NOMO-1 treated with dmso at 0.1 percent for 144 hours (cell line): ENCODE measurements around the gene INSL3.
"Not testable (repeated sequence)": the region's sequence is repeated elsewhere in the genome, so short reads cannot be mapped to it uniquely, and the experiment has no call there.

Source experiments
- DNase-seq: peaks from one replicate; lab custom pipeline; 2025; ENCODE audit not compliant: unreplicated experiment; lab: John Stamatoyannopoulos, UW

The INSL3 gene

DNA sequence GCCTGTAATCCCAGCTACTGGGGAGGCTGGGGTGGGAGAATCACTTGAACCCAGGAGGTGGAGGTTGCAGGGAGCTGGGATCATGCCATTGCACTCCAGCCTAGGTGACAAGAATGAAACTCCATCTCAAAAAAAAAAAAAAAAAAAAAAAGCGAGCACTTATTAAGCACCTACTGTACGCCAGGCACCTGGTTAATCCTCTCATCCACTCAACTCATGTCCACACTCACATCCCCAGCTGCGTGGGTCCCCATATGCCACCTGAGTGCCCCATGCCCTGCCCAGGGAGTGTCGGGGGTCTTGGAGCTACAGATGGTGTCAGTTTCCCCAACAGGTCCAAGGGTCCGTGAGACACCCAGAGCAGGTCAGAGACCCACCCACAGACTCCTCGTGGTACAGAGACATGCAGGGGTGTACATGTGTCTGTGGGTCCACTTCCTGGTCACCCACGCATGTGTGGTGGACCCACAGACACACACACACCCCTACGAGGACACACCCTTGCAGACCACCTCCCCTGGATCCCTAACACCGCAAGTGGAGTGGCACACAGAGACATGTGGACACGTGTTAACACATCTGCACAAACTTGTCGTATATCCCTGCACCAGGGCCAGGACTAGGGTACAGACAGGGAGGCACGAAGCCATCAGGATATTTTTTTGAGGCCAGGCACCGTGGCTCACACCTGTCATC lies 3.5 kb downstream of the INSL3 start:
- no peak for DNase-seq

DNA sequence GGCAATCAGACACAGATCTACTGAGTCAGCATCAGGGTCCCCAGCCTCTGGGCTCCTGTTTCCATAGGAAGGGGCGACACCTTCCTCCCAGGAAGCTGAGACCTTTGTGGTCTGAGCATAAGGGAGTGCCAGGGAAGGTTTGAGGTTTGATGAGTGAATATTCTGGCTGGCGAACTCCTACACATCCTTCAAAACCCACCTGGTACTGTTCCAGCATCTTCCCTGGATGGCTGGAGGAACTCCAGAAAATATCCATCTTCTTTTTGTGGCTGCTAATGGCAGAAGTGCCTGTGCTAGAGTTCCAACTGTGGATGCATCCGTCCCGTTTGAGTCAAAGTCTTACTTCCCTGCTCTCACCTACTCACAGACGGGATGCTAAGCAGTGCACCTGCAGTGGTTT lies 9.2 kb downstream of the INSL3 start:
- no peak for DNase-seq

DNA sequence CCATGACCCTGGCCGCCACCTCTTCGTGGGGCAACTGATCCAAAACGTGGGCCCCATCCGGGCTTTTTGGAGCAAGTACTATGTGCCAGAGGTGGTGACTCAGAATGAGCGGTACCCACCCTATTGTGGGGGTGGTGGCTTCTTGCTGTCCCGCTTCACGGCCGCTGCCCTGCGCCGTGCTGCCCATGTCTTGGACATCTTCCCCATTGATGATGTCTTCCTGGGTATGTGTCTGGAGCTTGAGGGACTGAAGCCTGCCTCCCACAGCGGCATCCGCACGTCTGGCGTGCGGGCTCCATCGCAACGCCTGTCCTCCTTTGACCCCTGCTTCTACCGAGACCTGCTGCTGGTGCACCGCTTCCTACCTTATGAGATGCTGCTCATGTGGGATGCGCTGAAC lies 9.6 kb downstream of the INSL3 start:
- DNase-seq, result no peak

DNA sequence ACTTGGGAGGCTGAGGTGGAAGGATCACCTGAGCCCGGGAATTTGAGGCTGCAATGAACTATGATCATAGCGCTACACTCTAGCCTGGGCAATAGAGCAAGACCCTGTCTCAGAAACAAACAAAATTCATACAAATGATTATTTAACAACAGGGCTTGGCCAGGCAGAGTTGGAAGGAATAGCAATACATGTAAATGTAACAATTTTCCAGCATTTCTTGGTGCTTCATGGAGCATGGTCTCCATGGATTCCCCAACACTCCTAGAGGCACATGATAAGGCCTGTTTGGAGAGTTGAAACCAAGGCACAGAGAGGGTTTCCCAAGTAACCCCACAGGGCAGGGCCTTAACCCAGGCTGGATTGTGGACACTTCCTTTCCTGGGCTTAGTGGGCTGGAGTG lies 10.2 kb downstream of the INSL3 start:
- no peak for DNase-seq

DNA sequence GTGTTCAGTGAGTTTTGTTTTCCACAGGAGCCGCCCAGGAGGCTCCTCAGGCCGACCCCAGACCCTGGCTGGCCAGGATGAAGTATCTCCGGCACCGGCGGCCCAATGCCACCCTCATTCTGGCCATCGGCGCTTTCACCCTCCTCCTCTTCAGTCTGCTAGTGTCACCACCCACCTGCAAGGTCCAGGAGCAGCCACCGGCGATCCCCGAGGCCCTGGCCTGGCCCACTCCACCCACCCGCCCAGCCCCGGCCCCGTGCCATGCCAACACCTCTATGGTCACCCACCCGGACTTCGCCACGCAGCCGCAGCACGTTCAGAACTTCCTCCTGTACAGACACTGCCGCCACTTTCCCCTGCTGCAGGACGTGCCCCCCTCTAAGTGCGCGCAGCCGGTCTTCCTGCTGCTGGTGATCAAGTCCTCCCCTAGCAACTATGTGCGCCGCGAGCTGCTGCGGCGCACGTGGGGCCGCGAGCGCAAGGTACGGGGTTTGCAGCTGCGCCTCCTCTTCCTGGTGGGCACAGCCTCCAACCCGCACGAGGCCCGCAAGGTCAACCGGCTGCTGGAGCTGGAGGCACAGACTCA lies 13.5 kb downstream of the INSL3 start:
- no peak for DNase-seq

DNA sequence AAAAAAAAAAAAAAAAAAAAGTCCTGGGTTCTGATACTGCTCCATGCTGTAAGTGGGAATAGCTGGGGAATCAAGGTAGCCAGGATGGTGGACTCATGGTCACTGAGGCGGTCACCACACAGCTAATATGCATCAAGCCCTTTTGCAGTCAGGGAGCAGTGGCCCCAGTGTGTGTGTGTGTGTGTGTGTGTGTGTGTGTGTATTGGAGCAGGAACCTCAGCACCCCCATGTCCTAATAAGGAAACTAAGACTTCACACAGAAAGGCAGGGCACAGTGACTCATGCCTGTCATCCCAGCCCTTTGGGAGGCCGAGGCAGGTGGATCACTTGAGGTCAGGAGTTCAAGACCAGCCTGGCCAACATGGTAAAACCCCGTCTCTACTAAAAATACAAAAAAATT lies 14.4 kb downstream of the INSL3 start:
- peak; percentile 4 for DNase-seq

DNA sequence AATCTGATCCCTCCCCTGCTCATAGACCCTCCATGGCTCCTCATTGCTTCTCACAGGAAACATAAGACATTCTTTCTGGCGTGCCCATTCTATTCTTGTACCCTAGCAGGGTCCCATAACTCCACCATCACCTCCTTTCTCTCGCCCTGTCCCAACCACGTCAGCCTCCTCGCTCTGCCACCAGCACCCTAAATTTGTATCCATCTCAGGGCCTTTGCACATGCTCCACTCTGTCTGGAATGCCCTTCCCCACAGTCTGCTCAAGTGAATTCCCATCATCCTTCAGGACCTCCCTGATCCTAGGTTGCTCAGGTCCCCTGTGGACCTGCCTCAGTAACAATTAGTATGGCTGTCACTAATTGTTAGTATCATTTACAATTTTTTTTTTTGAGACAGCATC lies 15.9 kb downstream of the INSL3 start:
- no peak for DNase-seq

DNA sequence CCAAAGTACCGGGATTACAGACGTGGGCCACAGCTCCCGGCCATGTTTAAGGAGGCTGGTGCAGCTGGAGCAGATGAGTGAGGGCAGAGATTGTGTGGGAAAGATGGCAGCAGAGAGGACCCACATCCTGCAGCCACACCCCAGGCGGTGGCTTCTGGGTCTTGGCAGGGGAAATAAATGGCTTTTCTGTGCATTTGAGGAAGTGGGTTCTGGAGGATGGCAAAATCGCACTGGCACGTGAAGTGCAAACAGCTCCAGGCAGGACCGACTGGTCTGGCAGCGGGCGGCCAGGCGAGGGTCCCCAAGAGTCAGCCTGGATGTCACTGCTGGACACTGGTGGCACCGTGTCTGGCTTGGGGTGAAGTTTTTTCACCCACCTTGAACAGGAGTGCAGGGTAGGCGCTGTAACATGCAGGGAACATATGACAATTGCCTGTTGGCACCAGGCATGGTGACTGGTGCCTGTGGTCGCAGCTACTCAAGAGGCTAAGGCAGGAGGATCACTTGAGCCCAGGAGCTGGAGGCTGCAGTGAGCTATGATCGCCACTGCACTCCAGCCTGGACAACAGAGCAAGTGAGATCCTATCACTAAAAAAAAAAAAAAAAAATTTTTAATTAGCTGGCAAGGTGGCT lies 17.9 kb downstream of the INSL3 start:
- peak; percentile 63 for DNase-seq

DNA sequence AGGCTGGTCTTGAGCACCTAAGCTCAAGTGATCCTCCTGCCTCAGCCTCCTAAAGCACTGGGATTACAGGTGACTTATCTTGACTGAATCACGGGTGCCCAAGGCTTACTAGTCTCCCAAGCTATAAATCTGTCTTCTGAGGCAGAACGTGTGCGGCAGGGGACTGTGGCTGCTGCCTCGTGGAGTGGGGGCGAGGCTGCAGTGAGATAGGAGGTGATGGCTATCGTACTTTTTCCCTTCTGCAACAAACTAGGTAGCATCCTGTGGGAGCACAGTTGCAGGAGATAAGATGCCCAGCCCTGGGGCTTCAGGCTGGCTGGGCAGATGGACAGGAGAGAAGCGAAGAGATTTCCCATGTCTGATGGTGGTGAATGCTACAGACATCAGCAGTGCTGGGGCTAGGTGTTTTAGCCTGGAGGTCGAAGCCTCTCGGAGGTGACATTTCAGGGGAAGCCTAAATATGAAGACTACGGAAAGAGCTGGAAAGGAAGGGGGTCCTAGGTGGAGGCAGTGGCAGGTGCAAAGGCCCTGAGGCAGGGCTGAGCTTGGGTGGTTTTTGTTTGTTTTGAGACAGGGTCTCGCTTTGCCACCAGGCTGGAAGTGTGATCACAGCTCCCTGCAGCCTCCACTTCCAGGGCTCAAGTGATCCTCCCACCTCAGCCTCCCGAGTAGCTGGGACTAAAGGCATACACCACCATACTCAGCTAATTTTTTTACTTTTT lies 19.0 kb downstream of the INSL3 start:
- no peak for DNase-seq

DNA sequence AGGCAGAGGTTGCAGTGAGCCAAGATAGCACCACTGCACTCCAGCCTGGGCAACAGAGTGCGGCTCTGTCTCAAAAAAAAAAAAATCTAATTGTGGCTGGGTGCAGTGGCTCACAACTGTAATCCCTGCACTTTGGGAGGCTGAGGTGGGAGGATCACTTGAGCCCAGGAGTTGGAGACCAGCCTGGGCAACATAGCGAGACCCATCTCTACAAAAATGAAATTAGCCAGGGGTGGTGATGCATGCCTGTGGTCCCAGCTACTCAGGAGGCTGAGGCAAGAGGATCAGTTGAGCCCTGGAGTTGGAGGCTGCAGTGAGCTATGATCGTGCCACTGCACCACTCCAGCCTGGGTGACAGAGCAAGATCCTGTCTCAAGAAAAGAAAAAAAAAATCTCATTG lies 22.7 kb downstream of the INSL3 start:
- DNase-seq, result not testable (repeated sequence)

DNA sequence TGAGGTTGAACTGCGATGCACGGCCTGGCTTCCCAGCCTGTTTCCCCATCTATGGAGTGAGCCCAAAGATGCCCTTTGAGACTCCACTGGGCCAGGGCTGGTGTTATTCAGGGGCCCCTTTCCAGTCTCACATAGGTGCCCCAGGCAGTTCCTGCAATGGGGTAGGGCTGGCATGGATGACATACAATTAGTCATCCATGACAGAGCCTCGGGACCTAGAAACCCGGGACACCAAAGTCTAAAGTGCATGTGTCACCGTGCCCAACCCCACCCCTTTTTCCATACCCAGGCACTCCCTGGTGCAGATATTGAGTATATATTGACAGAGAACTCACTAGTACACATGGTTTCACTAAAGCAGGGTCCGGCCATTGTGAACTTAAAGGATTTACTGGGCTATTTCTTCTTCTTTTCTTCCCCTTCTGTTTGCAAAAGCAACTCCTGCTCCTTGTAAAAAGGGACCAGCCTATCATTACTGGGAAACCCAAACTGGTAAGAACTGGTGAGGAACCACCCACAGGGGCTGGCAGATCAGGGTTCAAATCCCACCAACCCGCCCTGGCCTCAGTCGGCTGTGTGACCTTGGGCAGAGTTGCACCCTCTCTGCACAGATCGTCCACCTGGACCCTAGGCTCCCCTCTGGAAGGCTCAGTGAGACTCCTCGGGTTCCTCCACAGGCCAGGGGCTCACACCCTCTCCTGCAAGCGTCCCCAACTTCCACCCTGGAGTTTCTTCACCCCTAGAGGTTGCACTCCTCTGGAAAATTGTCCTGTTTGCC lies 23.7 kb downstream of the INSL3 start:
- DNase-seq, result no peak

DNA sequence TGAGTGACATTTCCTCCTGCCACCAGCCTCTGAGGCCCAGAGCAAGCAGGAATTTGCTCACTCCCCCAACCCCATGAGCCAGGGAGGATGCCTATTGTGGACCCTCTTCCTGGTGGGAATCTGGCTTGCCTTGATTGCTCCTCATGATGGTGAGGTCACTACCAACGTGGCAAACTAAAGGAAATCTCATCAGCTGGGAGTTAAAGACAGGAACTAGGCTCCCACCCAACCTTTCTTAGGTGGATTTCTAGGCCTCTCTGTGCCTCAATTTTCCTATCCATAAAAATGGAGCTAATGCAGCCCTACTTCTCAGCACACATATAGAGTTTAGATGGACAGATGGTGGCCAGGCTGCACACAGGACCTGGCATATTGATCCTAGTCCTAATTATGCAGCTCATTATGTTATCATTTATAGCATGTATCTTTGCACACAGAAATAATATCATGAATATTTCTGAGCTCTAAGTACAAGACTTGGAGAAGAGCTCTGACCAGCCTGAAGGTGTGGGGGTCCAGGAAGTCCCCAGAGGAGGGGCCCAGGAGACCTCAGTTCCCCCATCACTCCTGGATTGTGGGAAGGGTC lies 24.4 kb downstream of the INSL3 start:
- no peak for DNase-seq

DNA sequence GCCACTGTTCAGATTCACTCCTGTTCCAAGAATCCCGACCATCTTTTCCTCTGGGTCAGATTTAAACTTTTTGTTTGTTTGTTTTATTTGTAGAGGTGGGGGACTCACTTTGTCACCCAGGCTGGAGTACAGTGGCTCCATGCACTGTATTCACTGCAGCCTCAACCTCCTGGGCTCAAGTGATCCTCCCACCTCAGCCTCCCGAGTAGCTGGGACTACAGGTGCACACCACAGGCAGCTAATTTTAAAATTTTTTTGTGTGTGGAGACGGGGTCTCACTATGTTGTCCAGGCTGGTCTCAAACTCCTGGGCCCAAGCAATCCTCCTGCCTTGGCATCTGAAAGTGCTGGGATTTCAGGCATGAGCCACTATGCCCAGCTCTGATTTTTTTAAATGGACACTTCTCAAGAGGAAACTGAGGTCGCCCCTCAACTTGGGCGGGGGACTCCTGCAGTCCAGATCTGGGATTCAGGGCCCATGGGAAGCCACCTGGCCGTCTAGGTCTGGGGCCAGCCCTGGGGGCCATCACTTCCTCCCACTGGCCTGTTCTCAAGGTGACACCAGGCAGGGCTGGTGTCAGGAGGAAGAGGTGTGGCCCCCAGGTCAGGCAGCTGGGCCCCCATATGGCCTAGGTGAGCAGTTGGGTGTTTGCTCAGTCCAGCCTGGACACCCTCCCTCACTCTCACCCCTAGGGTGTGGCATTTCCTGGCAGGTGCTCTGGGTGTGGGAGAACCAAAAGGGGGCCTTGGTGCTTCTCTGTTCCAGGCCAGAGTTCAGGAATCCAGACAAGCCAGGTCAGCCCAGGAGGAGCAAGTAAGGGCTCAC lies 25.1 kb downstream of the INSL3 start:
- DNase-seq, result no peak

DNA sequence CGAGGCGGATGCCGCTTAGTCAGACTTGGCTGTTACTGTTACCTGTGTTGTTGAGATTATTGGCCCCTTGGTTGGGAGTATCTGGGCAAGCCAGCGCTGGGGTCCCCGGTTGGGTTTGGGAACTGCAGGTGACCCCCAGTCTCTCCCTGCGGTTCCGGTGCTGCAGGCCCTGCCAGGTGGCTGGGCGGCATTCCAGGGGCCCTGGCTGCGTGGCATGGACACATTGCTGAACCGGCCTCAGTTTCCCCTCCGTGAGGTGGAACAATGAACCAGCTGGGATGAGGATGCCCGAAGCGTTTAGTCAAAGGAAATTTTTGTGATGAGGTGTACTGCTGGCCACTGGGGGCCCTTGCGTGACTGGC lies 25.8 kb downstream of the INSL3 start:
- no peak for DNase-seq

DNA sequence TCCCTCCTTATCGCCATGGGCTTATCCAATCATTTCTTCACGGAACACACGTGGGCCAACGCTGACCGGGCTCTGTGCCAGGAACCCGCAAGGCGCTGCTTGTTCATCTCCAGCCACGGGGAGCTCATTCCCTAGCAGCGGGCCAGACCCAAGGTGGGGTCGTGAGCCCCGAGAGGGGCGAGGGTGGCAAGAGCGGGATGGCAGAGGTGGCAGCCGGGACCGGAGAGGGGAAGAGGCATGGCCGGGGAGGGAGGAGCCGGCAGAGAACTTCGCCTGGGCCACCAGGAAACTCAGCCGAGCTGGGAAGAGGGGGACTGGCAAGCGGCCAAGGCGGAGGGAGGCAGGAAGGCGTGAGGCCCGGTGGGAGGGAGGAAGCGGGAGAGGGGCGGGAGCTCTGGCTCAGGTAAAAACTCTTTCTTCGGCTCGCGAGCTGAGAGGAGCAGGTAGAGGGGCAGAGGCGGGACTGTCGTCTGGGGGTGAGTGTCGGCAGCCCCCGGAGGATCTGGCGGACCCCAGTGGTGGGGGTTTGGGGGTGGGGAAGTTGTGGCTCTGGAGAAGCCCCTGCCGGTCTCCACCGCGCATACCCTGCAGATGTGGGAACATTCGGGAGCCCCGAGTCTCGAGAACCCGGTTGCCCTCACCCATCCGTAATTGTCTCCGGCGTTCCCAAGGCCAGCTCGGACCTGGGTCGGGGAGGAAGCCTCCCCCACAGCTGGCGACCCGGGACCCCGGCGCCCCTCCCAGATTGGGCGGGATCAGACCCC lies 26.4 kb downstream of the INSL3 start, which contains the start of gene B3GNT3:
B3GNT3 (plus strand) TSS at position 408 of the 764 bp plus-strand sequence. CDS start 12,670 bp downstream, outside the sequence.
- no peak for DNase-seq

DNA sequence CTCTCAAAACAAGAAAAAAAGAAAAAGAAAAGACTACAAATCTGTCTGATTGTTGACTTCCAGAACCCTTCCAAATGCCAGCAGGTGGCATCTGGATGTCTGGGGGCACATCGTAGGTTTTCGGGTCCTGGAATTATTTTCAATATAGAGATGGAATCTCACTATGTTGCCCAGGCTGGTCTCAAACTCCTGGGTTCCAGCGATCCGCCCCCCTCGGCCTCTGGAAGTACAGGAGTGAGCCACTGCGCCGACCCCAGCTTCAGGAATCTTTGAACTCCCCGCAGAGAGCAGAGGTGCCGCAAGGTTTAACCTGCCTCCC lies 26.9 kb downstream of the INSL3 start:
- DNase-seq, result no peak

DNA sequence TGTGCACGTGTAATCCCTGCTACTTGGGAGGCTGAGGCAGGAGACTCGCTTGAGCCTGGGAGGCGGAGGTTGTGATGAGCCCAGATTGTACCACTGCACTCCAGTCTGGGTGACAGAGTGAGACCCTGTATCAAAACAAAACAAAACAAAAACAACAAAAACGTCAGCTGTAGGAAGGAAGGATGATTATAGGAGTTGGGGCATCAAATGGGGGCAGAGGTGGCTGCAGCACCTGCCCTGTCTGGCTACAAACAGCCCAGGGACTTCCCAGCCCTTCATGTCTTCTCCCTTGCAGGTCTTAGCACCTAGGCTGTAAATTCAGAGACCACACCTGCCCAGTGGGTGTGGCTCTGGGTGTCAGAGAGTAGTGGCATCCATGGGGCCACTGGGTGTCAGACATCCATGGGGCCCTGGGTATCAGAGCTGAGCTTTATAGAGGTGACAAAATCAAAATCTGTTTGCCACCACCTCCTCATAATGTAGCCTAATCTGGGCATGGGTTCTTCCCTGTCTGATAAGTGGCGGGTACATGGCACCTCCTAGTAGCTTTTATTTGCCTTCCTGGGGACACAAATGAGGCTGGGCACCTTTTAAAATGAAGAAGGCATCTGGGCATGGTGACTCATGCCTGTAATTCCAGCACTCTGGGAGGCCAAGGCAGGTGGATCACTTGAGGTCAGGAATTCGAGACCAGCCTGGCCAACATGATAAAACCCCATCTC lies 31.1 kb downstream of the INSL3 start:
- no peak for DNase-seq

DNA sequence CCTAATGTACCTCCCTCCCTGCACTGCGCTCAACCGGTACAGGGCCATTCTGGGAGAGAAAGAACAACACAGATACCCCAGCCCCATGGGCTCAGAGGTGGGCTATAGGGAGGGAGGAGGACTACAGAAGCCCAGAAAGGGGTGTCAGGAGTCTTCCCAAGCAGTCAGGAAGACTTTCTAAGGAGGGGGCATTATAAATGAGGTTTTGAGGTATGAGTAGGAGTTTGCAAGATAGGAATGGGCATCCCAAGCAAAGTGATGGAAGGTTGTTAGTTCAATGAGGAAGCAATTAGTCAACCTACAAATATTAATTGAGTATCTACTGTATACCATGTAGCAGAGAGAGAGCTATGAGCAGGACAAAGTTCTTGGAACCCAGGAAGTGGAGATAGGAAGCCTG lies 32.7 kb downstream of the INSL3 start:
- no peak for DNase-seq
